Stomach (tissue), 4 donors: Measurements from ENCODE around the gene PSMD1.

ENCODE experiments used
- EP300 ChIP-seq: sonication (generic); formaldehyde crosslinking; IDR thresholded peaks from one replicate; pipeline ENCODE4 v1.6.1; 2017; ENCODE audit warnings: antibody characterized with exemption
- POLR2A ChIP-seq, 4 donors: fragments of 450-650 bp; IDR thresholded peaks; one replicate each; pipeline ENCODE4 v1.6.1; 2016; ENCODE audit warnings: antibody characterized with exemption in 4 of 4, control low read depth in 2 of 4, mild to moderate bottlenecking in 1 of 4, moderate library complexity in 1 of 4

GRCh38 chr2:231053846-231054245 is 2.8 kb upstream of the PSMD1 start:
- TF ChIP-seq POLR2A (IDR thresholded peaks at IDR 0.05) = no peak
- TF ChIP-seq EP300 = no peak
